ENCODE data around the gene SHISA9. TPM values are rescaled to one million over a fixed set of nuclear protein-coding genes. Genes with fewer than 3 reads are reported as not detected.

The SHISA9 gene
- total RNA-seq, 3 donors from 2014 or later (not counting 1 experiment from before 2014, with no cell fraction given) = 0.05 TPM; not detected in 2

DNA sequence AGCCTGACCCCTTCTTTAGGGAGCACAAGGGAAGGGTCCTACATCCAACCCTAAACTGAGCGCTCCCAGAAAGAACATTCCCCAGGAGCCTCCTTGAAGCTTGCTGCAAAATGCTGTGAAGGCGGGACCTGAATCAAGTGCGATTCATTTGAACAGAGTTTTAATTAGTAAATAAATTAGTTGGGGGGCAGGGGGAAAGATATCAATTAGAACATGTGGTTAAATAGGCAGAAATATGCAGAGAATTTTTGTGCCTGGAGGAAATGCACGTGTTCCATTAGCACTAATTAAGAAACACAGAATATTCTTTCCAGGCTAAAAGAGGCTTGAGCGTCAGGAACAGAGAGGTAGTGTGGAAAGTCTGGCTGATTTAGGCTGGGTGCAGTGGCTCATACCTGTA lies 38.5 kb upstream of the SHISA9 start:
- no peak overlapping the region for H3K4me3 Mint-ChIP-seq
- H3K4me1 Mint-ChIP-seq = no peaks in the 10 kb centered on the region
- Histone ChIP-seq H3K4me1 (ENCODE audit: control insufficient read depth, insufficient read depth, low read length) (no peaks in the 10 kb centered on the region), H3K36me3 (ENCODE audit: control insufficient read depth, insufficient read depth, low read length) (no peaks in the 10 kb centered on the region), H3K27ac (ENCODE audit: low read length) (no peak overlapping the region), H3K9me3 (ENCODE audit: control insufficient read depth, insufficient read depth, low read length) (no peaks in the 10 kb centered on the region), H3K4me3 (ENCODE audit: low read length) (no peak overlapping the region), H3K27me3 (ENCODE audit: control insufficient read depth, insufficient read depth, low read length) (no peaks in the 10 kb centered on the region)
- no peak overlapping the region for H3K27ac Mint-ChIP-seq
- peaks cover 0 to 4% of the 10 kb centered on the region in 2 donors for H3K27me3 Mint-ChIP-seq (ENCODE audit: low read depth in 2 of 2)
- no peaks in the 10 kb centered on the region for H3K9me3 Mint-ChIP-seq
- ATAC-seq (no peak), DNase-seq (no peak)
- intact Hi-C loops (cut with micrococcal nuclease) = no loop called here
- 95% methylated on average over 4 of the region's 5 CpGs for WGBS (ENCODE audit: insufficient coverage)
- H3K36me3 Mint-ChIP-seq = no peaks in the 10 kb centered on the region
- no peak for TF ChIP-seq CTCF (IDR thresholded peaks at IDR 0.05)

GRCh38 chr16:12866981-12867551 lies 34.3 kb upstream of the SHISA9 start:
- Mint-ChIP-seq H3K4me1 (no peaks in the 10 kb centered on the region), H3K27ac (no peak overlapping the region), H3K27me3 (ENCODE audit: low read depth in 2 of 2) (peaks cover 0 to 7% of the 10 kb centered on the region in 2 donors), H3K4me3 (no peak overlapping the region), H3K36me3 (no peaks in the 10 kb centered on the region), H3K9me3 (no peaks in the 10 kb centered on the region)
- H3K4me3 ChIP-seq (ENCODE audit: low read length) = no peak overlapping the region
- no peak for DNase-seq
- intact Hi-C loops (cut with micrococcal nuclease) = no loop called here
- H3K4me1 ChIP-seq (ENCODE audit: control insufficient read depth, insufficient read depth, low read length) = no peaks in the 10 kb centered on the region
- TF ChIP-seq CTCF (IDR thresholded peaks at IDR 0.05) = no peak
- H3K36me3 ChIP-seq (ENCODE audit: control insufficient read depth, insufficient read depth, low read length) = no peaks in the 10 kb centered on the region
- H3K9me3 ChIP-seq (ENCODE audit: control insufficient read depth, insufficient read depth, low read length) = no peaks in the 10 kb centered on the region
- no peaks in the 10 kb centered on the region for H3K27me3 ChIP-seq (ENCODE audit: control insufficient read depth, insufficient read depth, low read length)
- H3K27ac ChIP-seq (ENCODE audit: low read length) = no peak overlapping the region
- ATAC-seq = no peak
- WGBS (ENCODE audit: insufficient coverage) = 70% methylated on average over 2 of the region's 3 CpGs

DNA sequence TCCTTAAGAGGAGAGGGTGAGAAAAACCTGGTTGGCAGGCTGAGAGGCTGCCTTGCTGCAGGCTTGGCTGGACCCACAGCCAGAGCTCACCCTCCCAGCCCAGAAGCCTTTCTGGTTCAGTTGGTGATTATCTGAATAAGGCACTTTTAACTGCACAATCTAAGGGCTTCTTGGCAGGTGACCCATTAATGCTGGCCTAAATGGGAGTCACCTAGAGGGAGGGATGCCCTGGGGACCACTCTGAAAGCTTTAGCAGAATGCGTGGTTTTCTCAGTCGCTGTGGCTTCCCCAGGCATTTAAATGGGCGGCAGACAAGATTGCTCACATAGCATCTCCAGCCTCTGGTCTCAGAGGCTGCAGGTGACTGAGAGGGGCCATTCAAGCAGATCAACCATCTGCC lies 33.2 kb upstream of the SHISA9 start:
- Histone ChIP-seq H3K27ac (ENCODE audit: low read length) (no peak overlapping the region), H3K4me1 (ENCODE audit: control insufficient read depth, insufficient read depth, low read length) (no peaks in the 10 kb centered on the region), H3K4me3 (ENCODE audit: low read length) (no peak overlapping the region), H3K27me3 (ENCODE audit: control insufficient read depth, insufficient read depth, low read length) (no peaks in the 10 kb centered on the region), H3K9me3 (ENCODE audit: control insufficient read depth, insufficient read depth, low read length) (no peaks in the 10 kb centered on the region), H3K36me3 (ENCODE audit: control insufficient read depth, insufficient read depth, low read length) (no peaks in the 10 kb centered on the region)
- no peak for TF ChIP-seq CTCF (IDR thresholded peaks at IDR 0.05)
- Mint-ChIP-seq H3K36me3 (no peaks in the 10 kb centered on the region), H3K4me3 (no peak overlapping the region), H3K4me1 (no peaks in the 10 kb centered on the region), H3K27me3 (ENCODE audit: low read depth in 2 of 2) (peaks cover 0 to 7% of the 10 kb centered on the region in 2 donors), H3K27ac (no peak overlapping the region), H3K9me3 (no peaks in the 10 kb centered on the region)
- ATAC-seq (no peak), DNase-seq (no peak)
- intact Hi-C loops (cut with micrococcal nuclease) = no loop called here
- 72% methylated on average over 3 of the region's 3 CpGs for WGBS (ENCODE audit: insufficient coverage)

GRCh38 chr16:12868788-12869187 lies 32.6 kb upstream of the SHISA9 start:
- WGBS (ENCODE audit: insufficient coverage) = 86% methylated on average over 8 of the region's 8 CpGs
- no peak for DNase-seq
- peaks cover 0 to 7% of the 10 kb centered on the region in 2 donors for H3K27me3 Mint-ChIP-seq (ENCODE audit: low read depth in 2 of 2)
- H3K9me3 Mint-ChIP-seq = no peaks in the 10 kb centered on the region
- Histone ChIP-seq H3K36me3 (ENCODE audit: control insufficient read depth, insufficient read depth, low read length) (no peaks in the 10 kb centered on the region), H3K4me3 (ENCODE audit: low read length) (no peak overlapping the region), H3K27ac (ENCODE audit: low read length) (no peak overlapping the region), H3K27me3 (ENCODE audit: control insufficient read depth, insufficient read depth, low read length) (no peaks in the 10 kb centered on the region), H3K9me3 (ENCODE audit: control insufficient read depth, insufficient read depth, low read length) (no peaks in the 10 kb centered on the region), H3K4me1 (ENCODE audit: control insufficient read depth, insufficient read depth, low read length) (no peaks in the 10 kb centered on the region)
- no peaks in the 10 kb centered on the region for H3K36me3 Mint-ChIP-seq
- no peak for ATAC-seq
- no peak overlapping the region for H3K4me3 Mint-ChIP-seq
- no peak for TF ChIP-seq CTCF (IDR thresholded peaks at IDR 0.05)
- intact Hi-C loops (cut with micrococcal nuclease) = no loop called here
- no peaks in the 10 kb centered on the region for H3K4me1 Mint-ChIP-seq
- H3K27ac Mint-ChIP-seq = no peak overlapping the region
